Islet precursor cell (in vitro differentiated cells): ENCODE measurements around the gene RGS19.

ENCODE experiments used
- DNase-seq: peaks from one replicate; pipeline ENCODE4 v3.0.0-alpha.2; 2018

Gene RGS19

GRCh38 chr20:64107736-64108457 is 28.6 kb upstream of the RGS19 start:
- peak; percentile 44 for DNase-seq

- no peak for DNase-seq
Measured at GRCh38 chr20:64106981-64107735, 27.8 kb upstream of the RGS19 start, which contains the start of gene NPBWR2. NPBWR2 (minus strand) TSS chr20:64107565; CDS start chr20:64106831, 734 bp downstream.

- no peak for DNase-seq
Measured at GRCh38 chr20:64106435-64106961, 27.2 kb upstream of the RGS19 start.

- DNase-seq: no peak
Measured at GRCh38 chr20:64105846-64106434, 26.6 kb upstream of the RGS19 start.

GRCh38 chr20:64104667-64105451 is 25.5 kb upstream of the RGS19 start:
- DNase-seq: no peak

GRCh38 chr20:64103871-64104666 is 24.8 kb upstream of the RGS19 start:
- DNase-seq: no peak

- DNase-seq: peak; percentile 72
Measured at GRCh38 chr20:64102647-64103354, 23.5 kb upstream of the RGS19 start.

- no peak for DNase-seq
Measured at GRCh38 chr20:64101731-64102621, 22.7 kb upstream of the RGS19 start.

- DNase-seq: no peak
Measured at GRCh38 chr20:64100946-64101688, 21.8 kb upstream of the RGS19 start.

- no peak for DNase-seq
Measured at GRCh38 chr20:64100566-64100888, 21.2 kb upstream of the RGS19 start.

GRCh38 chr20:64099880-64100565 is 20.7 kb upstream of the RGS19 start:
- no peak for DNase-seq

GRCh38 chr20:64099086-64099786 is 19.9 kb upstream of the RGS19 start:
- no peak for DNase-seq

GRCh38 chr20:64098471-64099013 is 19.2 kb upstream of the RGS19 start:
- DNase-seq: no peak

GRCh38 chr20:64096535-64096934 is 17.2 kb upstream of the RGS19 start:
- DNase-seq: no peak

- DNase-seq: no peak
Measured at GRCh38 chr20:64095927-64096326, 16.6 kb upstream of the RGS19 start.

GRCh38 chr20:64095455-64095854 is 16.1 kb upstream of the RGS19 start:
- no peak for DNase-seq

GRCh38 chr20:64093013-64093503 is 13.7 kb upstream of the RGS19 start:
- DNase-seq: peak; percentile 69
